GM19023 (cell line): ENCODE measurements around the gene PPP2R3A.

Experiments
- ATAC-seq: cut with Tn5 transposase; IDR thresholded peaks from one replicate; pipeline ENCODE4 v1.9.1; 2021; ENCODE audit warnings: mild to moderate bottlenecking, moderate library complexity; ENCODE audit not compliant: unreplicated experiment

PPP2R3A gene

DNA sequence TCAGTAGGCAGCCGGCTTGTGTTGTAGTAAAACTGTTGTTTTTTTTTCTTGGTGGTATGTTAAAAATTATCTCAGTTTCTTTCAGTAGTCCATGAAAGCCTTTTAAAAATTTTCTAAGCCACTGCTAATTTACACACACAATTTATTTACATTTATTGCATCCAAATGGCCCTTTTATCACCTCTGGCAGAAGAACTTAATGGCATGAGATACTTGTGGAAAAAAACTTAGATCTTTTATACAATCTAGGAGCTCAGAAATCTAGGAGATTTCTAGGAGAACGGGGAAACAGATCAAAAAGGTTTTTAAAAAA lies 1.4 kb downstream of the PPP2R3A start:
- no peak for ATAC-seq

DNA sequence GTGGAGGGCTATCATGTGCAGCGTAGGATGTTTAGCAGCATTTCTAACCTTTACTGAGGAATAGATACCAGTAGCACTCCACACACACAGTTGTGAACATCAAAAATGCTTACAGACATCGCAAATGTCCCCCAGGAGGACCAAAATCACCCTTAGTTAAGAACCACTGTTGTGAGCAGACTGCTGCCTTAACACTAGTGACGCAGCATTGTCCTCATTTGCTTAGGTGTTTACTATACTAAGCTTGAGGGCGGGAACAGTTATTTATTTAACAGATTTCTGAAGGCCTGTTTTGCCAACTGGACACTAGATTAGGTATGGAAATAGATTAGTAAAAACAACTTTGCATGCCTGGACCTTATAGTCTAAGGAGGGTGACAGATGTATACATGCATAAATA lies 2.3 kb downstream of the PPP2R3A start:
- ATAC-seq = no peak

DNA sequence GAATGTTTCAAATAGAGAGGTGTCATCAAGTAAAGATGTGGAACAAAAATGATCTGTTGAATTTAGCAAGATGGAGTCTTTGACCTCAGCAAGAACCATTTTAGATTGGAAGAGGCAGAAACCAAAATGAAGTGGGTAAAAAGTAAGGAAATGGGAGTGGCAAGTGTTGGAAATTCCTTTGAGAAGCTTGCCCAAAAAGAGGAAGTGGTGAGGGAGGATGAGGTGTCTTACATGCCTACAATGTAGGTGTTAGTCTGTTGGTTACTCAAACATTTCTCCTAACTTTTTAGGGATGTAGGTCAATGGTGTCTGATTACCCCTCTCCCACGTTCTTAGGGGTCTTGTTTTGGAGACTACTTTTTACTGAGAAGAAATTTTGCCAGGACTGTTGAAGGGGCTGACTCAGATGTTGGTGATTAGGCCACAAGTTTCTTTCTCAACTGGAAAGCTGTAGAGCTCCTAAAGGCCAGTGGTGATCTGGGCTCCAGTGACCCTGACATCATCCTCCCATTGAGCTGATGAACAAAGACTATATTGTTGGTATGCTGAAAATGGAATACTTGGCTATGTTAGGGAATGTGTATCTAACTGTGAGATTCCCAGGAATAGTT lies 5.1 kb downstream of the PPP2R3A start:
- no peak for ATAC-seq

DNA sequence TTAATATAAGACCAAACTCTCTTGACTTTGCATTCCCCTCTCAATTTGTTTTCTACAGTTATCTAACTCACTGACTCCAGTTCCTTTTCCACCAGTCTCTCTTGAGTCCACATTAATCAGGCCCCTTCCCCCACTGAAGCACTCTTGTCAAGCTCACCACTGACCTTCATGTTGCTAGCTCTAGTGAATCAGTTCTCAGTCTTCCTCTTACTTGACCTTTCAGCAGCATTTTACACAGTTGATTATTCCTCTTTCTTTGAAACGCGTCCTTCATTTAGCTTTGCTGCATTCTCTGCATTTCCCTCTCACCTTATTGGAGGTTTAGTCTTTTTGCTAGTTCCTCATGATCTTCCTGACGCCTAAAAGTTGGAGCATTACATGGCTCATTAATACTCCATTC lies 8.3 kb downstream of the PPP2R3A start:
- ATAC-seq = no peak

DNA sequence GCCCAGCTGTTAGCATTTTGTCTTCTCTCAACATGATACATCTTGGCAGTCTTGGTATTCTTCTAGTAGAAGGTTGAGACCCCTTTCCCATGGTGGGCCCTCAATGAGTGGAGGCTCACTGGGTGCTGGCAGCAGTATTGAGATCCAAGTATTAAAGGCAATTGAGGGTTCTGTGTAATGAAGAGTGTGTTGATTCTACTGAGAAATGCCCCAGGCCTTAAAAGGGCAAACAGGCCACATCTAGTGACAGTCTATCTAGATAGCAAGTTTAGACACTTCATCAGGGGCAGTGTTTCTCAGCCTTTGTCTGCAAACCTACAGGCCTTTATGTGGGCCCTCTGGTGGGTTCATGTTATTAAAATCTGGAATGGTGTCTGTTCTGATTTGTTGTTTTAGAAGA lies 9.5 kb downstream of the PPP2R3A start:
- ATAC-seq = no peak

DNA sequence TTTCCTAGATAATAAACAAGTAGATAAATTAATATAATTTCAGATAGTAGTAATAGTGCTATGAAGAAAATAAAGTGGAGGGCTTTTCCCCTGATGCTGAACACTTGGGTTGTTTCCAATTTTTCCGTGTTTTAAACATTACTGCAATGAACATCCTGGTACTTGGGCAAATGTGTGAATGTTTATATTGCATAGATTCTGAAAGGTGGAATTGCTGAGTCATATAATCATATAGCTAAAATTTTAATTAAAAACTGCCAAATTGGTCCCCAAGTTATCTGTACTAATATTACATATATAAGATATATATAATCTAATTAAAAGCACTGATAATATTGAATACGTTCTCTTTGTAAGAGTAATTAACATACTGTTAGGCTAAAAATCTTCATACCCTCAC lies 10.0 kb downstream of the PPP2R3A start:
- ATAC-seq = no peak

DNA sequence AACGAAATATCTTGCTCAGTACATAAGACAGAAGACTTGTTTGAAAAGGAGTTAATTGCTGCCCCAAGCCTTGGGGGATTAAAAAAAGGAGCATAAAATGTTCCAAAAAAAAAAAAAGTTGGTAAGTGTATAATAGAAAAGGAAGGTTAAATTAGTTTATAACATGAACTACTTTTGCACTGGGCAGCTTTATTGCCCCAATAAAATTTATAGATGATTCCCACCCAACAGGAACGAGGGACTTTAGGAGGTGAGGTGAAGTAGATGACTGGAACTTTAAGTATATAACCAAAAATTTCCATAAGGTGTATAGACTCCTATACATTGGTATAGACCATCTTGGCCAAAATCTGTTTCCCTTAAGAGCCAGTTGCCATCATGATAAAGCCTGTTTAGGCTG lies 14.8 kb downstream of the PPP2R3A start:
- ATAC-seq = no peak

DNA sequence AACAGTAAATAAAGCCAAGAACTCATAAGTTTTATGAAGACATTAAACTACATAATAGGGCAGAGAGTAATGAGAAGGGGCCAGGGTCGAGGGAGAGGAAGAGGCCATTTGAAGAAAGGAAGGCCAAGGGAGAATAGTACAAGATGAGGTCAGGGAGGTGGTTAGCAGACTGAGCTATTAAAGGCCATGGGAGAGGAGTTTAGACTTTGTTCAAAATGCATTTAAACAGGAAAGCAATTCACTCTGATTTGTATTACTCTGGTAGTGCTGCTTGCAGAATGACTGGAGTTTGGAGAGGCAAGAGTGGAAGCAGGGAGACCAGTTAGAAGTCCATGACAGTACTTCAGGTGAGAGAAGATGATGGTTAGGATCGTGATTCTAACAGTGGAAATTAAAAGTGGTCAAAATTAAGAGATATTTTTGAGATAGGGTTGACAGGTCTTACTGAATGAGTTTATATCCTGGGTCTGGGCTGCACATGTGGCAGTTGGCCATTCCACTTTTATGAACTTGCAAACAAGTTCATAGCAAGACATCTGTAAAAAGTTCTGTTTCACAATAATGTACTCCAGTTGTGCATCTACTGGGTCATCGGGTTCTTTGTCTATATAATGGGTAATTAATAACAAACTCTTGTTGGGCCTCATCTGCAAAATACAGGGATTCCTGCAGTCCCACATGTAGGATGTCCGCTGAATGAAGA lies 16.3 kb downstream of the PPP2R3A start:
- no peak for ATAC-seq

DNA sequence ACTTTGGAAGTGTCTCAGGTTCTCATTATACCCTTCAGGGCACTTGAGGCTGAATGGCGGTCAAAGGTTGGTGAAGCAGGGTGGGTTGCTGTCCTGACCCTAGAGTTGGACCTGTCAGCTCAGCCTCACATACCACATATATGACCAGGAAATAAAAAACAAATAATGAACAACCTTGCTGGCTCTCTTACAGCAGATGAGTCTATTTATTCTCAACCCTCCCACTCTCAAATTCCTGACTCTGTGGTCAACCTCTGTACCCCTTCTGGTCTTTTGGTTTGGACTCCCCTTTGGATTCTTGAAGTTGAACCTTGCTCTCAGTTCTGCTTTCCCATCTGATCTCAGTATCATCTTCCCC lies 16.9 kb downstream of the PPP2R3A start:
- ATAC-seq = no peak

DNA sequence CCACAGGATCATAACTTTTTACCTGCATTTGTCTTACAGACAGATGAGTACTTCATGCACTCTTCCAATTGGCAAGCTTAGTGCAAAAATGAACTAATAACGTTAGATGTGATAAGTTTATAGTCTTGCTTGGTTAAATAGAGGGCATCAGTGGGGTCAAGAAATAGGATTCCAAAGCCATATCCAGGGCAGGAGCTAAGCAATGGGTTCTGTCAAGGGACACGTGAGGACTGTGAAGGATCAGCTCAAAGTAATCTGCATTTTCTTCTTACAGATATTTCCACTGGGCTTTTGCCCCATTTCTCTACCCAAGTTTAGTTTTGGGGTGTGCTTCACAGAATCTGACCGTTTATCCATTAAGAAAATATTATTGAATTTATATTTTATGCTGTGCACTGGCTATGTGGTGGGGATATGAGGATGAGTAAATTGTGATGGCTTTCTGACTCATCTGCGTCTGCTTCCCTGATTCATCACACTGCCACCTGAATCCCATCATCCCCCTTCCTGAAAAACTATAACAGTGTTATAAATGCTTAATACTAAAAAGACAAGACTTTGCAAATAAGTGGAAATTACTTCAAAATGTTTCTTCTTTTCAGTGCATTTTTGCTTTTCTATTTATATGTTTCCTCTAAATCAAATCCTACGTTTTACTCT lies 17.5 kb downstream of the PPP2R3A start:
- ATAC-seq = no peak

DNA sequence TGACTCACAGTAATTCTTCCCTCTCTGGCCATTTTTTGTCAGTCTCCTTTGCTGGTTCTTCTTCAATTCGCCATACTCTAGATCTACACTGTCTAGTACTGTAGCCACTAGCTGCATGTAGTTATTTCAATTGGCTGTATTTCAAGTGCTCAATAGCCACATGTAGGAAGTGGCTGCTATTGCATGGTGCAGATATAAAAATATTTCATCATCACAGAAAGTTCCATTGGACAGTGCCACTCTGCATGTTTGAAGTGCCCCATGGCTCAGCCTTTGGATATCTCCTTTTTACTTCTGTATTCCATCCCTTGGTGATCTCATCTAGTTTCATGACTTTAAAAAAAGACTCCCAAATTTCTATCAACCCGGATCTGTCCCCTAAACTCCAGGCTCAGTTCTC lies 22.1 kb downstream of the PPP2R3A start:
- ATAC-seq = no peak

DNA sequence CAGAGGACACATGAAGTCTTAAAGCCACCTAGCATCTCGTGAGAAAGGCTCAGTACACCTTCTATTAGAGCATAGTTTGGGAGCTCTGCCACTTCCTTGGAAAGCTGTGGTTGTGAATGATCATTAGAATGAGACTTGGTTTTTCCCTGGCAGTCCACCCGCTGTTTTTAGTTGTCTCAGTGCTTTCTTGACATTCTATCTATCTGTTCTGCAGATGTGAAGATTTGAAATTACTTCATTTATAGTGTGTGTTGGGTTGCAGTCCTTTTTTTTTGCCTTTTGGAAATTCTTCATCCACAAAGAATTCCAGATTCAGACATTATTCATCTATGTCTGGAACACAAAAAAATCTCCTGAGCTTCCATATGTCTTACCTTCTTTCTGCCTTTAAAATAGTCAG lies 23.7 kb downstream of the PPP2R3A start:
- no peak for ATAC-seq

DNA sequence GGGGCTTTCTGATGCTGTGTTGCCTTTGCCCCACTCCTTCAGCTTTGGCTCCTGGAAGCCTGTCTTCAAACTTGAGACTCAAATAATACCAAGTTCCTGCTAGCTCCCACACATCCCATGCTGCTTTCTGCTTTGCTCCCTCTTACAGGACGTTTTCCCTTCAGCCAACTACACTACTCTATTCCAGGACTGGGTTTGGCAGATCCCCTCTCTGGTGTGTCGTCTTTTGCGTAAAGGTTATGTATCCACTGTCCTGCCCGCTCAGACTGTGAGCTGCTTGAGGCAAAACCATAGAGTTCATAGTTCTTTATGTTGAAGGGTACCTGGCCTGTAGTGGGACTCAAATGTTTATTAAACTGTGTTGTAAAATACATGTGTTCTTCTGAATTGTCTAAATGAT lies 25.4 kb downstream of the PPP2R3A start:
- ATAC-seq = no peak

DNA sequence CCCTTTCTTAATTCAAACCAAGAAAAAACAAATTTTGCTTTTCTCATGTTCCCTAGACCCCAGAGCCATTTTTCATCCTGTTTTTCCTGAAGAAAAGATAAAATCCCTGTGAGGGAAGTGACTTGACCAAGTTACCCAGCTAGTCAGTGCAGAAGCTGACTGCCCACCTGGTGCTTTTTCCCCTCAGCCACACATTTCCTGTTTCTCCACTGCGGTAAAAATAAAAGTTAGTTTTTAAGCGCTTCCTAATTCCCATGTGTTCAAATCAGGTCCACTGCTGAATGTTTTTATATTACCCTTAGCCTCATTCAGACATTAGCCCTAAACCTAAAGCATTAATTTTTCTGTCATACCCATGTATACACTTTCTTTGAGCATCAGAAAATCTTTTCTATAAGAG lies 26.1 kb downstream of the PPP2R3A start:
- ATAC-seq = no peak

DNA sequence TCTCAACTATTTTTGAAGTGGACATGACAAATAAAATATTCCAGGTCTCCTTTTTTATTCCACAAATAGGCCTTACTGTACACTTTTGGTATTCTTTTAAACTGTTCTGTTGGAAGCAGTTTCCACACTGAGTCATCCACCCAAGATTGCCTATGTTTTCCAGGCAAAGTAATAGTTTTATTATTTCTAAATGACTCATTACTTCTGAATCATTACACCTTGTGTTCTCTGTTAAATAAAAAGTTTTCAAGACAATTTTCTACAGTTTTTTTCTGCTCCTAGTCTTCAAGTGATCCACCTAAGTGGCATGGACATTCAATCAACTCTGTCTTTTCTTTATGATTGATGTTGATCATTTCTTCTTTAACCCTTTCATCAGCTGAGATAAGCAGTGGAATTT lies 26.5 kb downstream of the PPP2R3A start:
- no peak for ATAC-seq

DNA sequence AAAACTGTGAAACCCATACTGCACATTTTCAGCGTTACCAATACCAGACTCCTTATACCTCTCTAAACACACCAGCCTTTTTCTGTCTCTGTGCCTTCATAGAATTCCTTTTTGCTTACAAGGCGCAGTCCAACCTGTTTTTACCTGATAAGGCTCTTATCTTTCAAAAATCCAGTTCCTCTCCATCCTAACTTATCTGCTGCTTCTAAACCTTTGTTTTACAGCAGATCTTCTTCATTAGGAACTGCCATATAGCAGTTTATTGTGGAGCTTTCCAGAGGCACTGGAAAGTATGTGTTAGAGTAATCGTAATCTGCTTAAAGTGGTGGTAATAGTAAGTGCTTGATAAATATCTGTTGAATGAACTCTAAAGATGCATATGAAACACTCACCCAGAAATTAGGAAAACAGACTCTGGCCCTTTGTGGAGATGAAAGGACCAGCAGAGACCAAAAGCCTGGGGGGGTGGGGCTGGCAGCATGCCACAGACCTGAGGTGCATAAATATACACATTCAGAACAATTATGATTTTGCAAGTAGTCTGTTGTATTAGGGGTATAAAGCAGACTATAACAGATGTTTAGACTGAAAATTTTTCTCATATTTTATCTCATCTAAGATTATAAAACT lies 29.3 kb downstream of the PPP2R3A start:
- ATAC-seq = no peak

DNA sequence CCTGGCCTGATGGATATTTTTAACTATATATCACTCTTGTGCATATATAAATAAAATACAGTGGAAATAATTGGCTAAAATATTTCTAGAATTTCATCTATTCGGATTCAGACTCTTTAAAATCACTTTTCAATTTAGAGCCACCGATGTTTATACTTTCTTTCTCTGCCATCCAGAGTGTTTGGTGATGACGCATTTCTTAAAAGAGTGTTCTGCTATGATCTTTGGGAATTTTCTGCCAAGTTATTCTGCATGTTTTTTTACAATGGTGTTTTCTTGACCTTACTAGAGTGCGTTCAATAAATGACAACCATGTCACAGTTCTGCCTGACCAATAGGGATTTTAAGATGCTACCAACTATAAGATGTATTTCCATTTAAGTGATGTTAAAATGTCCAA lies 30.2 kb downstream of the PPP2R3A start:
- no peak for ATAC-seq

DNA sequence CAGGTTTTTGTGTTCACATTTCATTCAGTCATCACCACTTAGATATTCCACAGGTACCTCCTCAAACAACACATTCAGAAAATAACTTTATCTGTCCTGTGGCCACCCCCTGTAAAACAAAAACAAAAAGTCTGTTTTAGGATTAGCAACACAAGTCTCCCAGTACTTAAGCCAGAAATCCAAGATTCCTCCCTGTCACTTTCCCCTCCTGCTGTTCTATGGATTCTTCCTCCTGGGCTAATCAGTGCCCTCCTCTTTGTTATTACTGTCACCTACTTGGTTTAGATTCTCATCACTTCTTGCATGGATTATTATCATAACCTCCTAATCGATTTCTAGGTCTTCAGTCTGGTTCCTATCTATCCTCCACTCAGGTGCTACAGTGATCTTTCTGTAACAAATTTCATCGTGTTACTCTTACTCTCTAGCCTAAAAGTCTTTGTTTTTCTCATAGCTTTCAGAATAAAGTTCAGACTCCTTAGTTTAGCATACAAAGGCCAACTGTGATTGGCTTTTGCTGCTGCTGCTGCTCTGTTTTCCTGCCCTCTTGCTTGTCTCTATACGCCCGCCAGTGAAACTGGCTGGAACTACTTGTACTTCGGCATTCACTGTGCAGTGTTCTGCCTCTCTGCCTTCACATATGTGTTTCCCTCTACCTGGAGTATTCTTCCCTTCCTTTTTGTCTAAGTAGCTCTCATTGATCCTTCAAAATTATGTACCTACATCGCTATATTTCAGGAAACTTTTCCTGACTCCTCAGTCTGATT lies 32.2 kb downstream of the PPP2R3A start:
- no peak for ATAC-seq

DNA sequence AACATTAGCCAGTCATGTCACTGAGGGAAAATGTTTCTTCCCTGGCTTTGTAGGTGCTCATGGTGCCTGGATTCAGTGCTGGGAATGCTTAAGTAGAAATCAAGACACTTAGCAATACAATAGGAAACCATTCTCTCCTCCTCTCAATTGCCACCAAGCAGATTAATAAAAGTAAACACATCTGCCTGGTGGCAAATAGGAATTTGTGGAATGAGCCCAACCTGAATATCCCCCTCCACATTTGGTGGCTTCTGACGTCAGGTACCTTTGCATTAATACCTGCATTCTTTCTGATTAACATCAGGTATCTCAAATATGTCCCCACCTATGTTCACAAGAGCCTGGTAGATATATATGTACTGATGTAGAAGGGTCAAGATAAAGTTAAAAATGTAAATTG lies 42.7 kb downstream of the PPP2R3A start:
- ATAC-seq = no peak

DNA sequence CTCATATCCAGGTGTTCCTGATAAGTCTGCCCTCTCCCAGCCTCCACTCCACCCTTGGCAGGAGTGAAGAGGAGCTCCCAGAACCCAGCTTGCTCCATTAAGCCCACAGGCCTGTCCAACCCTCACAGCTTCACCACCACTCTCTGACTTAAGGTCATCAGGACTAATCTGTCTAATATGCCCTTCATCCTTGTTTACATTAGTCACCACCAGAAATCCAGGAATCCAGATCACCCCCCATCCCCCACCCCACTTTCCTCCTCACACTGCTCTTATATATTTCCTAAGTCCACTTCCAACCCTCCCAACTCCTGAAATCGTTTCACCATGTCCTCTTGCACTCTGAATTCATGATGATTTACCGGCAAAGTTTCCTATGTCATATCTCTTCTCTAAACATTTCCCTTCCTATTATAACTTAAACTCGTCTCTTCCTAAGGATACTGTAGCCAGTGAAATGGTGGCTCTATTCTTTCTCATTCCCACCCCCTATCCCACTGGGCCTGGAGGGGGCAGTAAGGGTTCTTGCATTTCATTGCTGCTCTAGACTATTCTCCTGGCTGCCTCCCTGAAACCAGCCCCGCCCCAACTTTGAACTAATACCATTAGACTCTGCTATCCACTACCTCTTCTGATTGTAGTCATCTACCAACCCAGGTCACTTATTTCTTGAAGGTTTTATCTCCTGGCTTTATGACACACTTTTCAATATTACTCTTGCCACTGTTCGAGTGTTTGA lies 43.4 kb downstream of the PPP2R3A start:
- no peak for ATAC-seq

DNA sequence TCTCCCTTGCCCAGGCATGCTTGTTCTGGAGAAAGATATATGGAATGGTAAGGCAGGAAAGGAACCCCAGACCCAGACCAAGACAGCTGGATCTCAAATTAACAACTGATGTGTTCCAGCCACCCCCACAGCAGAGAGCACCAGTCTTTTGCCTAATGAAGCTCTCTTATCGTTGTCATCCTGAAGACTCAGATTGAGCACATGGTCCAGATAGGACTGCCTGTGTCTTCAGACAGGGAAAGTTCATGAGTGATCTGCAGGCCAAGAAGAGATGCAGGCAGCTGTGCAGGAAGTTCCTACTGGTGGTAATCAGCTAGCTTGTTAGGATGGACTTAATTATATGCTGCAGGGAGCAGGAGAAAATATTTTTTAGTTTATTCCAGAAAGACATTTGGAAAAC lies 53.3 kb downstream of the PPP2R3A start:
- no peak for ATAC-seq
